HL-60 (cell line): ENCODE data around the gene APPBP2.

ENCODE experiments used
- POLR2AphosphoS5 ChIP-seq: IDR thresholded peaks from 2 replicates; pipeline ENCODE4 v1.6.1; 2012; ENCODE audit warnings: low read depth
- SPI1 ChIP-seq: IDR thresholded peaks from 2 replicates; pipeline ENCODE4 v1.6.1; 2012; ENCODE audit warnings: low read depth, mild to moderate bottlenecking, borderline replicate concordance
- TF ChIP-seq, protein P1 (sequence below): IDR thresholded peaks from one replicate; pipeline ENCODE4 v1.5.1; 2011; ENCODE audit warnings: low read length, control low read depth, inconsistent platforms; ENCODE audit not compliant: insufficient read depth
- TF ChIP-seq, protein P2 (sequence below): IDR thresholded peaks from 2 replicates; pipeline ENCODE4 v1.6.1; 2012; ENCODE audit warnings: low read depth; ENCODE audit not compliant: insufficient replicate concordance

DNA sequence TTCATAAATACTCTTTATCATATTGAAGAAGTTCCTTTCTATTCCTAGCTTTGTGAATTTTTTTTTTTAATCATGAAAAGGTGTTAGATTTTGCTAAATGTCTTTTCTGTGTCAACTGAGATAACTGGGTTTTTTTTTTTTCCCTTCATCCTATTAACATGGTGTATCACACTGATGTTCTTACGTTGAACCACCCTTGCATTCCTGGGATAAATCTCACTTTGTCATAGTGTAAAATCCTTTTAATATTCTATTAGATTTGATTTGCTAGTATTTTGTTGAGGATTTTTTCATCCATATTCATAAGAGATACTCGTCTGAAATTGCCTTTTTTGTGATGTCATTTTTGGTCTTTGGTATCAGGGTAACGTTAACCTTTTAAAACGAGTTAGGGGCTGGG is 54.6 kb downstream of the APPBP2 start:
- TF ChIP-seq, protein P1, sequence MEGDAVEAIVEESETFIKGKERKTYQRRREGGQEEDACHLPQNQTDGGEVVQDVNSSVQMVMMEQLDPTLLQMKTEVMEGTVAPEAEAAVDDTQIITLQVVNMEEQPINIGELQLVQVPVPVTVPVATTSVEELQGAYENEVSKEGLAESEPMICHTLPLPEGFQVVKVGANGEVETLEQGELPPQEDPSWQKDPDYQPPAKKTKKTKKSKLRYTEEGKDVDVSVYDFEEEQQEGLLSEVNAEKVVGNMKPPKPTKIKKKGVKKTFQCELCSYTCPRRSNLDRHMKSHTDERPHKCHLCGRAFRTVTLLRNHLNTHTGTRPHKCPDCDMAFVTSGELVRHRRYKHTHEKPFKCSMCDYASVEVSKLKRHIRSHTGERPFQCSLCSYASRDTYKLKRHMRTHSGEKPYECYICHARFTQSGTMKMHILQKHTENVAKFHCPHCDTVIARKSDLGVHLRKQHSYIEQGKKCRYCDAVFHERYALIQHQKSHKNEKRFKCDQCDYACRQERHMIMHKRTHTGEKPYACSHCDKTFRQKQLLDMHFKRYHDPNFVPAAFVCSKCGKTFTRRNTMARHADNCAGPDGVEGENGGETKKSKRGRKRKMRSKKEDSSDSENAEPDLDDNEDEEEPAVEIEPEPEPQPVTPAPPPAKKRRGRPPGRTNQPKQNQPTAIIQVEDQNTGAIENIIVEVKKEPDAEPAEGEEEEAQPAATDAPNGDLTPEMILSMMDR, result no peak
- TF ChIP-seq, protein P2, sequence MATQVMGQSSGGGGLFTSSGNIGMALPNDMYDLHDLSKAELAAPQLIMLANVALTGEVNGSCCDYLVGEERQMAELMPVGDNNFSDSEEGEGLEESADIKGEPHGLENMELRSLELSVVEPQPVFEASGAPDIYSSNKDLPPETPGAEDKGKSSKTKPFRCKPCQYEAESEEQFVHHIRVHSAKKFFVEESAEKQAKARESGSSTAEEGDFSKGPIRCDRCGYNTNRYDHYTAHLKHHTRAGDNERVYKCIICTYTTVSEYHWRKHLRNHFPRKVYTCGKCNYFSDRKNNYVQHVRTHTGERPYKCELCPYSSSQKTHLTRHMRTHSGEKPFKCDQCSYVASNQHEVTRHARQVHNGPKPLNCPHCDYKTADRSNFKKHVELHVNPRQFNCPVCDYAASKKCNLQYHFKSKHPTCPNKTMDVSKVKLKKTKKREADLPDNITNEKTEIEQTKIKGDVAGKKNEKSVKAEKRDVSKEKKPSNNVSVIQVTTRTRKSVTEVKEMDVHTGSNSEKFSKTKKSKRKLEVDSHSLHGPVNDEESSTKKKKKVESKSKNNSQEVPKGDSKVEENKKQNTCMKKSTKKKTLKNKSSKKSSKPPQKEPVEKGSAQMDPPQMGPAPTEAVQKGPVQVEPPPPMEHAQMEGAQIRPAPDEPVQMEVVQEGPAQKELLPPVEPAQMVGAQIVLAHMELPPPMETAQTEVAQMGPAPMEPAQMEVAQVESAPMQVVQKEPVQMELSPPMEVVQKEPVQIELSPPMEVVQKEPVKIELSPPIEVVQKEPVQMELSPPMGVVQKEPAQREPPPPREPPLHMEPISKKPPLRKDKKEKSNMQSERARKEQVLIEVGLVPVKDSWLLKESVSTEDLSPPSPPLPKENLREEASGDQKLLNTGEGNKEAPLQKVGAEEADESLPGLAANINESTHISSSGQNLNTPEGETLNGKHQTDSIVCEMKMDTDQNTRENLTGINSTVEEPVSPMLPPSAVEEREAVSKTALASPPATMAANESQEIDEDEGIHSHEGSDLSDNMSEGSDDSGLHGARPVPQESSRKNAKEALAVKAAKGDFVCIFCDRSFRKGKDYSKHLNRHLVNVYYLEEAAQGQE, result no peak
- no peak for TF ChIP-seq POLR2AphosphoS5
- TF ChIP-seq SPI1, result no peak
